ENCODE data around the gene ZNF20. TPM values are rescaled to one million over a fixed set of nuclear protein-coding genes. Genes with fewer than 3 reads are reported as not detected.
"Not testable (repeated sequence)": the region's sequence is repeated elsewhere in the genome, so short reads cannot be mapped to it uniquely, and the experiment has no call there.

Gene ZNF20
- total RNA-seq, 3 donors from 2014 or later: 1.0 to 2.5 (median 1.2) TPM

DNA sequence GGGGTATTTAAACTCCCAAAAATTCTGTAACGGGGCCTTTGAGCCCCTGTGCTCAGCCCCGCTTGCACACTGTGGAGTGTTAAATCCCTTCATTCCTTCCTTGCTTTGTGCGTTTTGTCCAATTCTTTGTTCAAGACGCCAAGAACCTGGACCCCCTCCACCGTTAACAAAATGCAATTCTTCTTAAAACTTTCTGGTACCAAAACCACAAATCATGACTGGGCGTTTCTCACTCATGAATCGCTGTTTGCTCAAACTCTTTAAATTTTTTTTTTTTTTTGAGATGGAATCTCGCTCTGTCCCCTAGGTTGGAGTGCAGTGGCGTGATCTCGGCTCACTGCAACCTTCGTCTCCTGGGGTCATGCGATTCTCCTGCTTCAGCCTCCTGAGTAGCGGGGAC, 881 bp downstream of the ZNF20 start:
- DNase-seq (no peak), ATAC-seq (no peak)
- Mint-ChIP-seq H3K9me3 (no peaks in the 10 kb centered on the region), H3K4me1 (ENCODE audit: low read depth) (peaks cover 34% of the 10 kb centered on the region), H3K27me3 (ENCODE audit: low read depth) (no peaks in the 10 kb centered on the region), H3K4me3 (peak overlapping the region; percentile 92), H3K36me3 (ENCODE audit: insufficient read depth) (peaks cover 20% of the 10 kb centered on the region)

DNA sequence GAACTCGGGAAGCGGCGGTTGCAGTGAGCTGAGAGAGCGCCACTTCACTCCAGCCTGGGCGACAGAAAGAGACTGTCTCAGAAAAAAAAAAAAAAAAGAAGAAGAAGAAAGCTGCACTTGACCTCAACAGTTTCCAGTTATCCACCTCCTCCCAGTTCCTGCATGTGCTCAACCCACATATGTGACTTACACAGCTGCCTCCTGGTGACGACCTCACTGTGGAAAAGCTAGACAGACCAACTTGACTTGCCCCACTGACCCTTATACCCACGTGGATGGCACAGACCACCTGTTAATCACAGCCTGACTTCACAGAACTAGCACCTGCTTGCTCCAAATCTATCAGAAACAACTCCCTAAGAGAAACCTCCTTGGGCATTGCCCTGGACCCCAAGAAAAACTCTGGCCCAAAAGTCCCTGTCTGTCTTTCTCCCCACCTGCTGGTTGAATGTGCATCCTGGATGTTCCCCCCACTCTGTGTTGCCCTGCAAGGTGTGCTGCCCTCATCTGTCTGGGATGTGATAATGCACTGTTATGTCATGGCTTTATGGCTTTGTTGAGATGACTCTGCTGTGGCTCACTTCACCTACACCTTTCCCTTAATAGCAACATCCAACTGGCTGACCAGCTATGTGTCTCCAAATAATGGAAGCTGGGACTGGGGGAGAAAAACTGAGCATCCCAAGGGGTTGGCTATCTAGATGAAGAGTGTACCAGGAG, 2.8 kb downstream of the ZNF20 start:
- no peak for ATAC-seq
- no peaks in the 10 kb centered on the region for H3K27me3 Mint-ChIP-seq (ENCODE audit: low read depth)
- H3K4me1 Mint-ChIP-seq (ENCODE audit: low read depth): peaks cover 34% of the 10 kb centered on the region
- H3K36me3 Mint-ChIP-seq (ENCODE audit: insufficient read depth): peaks cover 37% of the 10 kb centered on the region
- DNase-seq: no peak
- peak overlapping the region; percentile 2 for H3K4me3 Mint-ChIP-seq
- H3K9me3 Mint-ChIP-seq: peaks cover 13% of the 10 kb centered on the region

GRCh38 chr19:12133069-12133468, 7.1 kb downstream of the ZNF20 start:
- H3K9me3 Mint-ChIP-seq: peaks cover 22% of the 10 kb centered on the region
- H3K4me1 Mint-ChIP-seq (ENCODE audit: low read depth): peaks cover 9% of the 10 kb centered on the region
- H3K4me3 Mint-ChIP-seq: no peak overlapping the region
- H3K36me3 Mint-ChIP-seq (ENCODE audit: insufficient read depth): peaks cover 48% of the 10 kb centered on the region
- no peaks in the 10 kb centered on the region for H3K27me3 Mint-ChIP-seq (ENCODE audit: low read depth)
- DNase-seq: no peak
- no peak for ATAC-seq

DNA sequence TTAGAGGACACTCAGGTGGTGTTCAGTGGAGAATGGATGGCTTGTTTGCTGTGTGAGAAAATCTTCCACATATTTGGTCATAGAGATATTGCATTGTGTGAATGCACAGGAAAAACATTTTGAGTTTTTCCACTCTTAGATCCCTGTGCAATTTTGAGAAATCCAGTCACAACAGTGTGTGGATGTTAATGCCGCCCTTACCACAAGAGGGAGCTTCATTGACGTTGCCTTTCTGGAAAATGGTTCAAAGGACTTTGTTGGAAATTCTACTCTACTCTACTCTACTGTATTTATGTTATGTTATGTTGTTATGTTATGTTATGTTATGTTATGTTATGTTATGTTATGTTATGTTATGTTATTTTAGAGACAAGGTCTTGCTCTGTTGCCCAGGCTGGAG, 13.4 kb downstream of the ZNF20 start:
- Mint-ChIP-seq H3K9me3 (peaks cover 3% of the 10 kb centered on the region), H3K27me3 (ENCODE audit: low read depth) (no peaks in the 10 kb centered on the region), H3K36me3 (ENCODE audit: insufficient read depth) (peaks cover 4% of the 10 kb centered on the region), H3K4me1 (ENCODE audit: low read depth) (no peaks in the 10 kb centered on the region), H3K4me3 (no peak overlapping the region)
- ATAC-seq (no peak), DNase-seq (no peak)

GRCh38 chr19:12117201-12117970, 22.8 kb downstream of the ZNF20 start:
- Mint-ChIP-seq H3K4me1 (ENCODE audit: low read depth) (peaks cover 7% of the 10 kb centered on the region), H3K4me3 (no peak overlapping the region), H3K36me3 (ENCODE audit: insufficient read depth) (no peaks in the 10 kb centered on the region), H3K27me3 (ENCODE audit: low read depth) (no peaks in the 10 kb centered on the region), H3K9me3 (peaks cover 8% of the 10 kb centered on the region)
- DNase-seq (no peak), ATAC-seq (no peak)

GRCh38 chr19:12113121-12113520, 27.0 kb downstream of the ZNF20 start:
- H3K36me3 Mint-ChIP-seq (ENCODE audit: insufficient read depth): peaks cover 3% of the 10 kb centered on the region
- DNase-seq (no peak), ATAC-seq (no peak)
- H3K4me1 Mint-ChIP-seq (ENCODE audit: low read depth): peaks cover 12% of the 10 kb centered on the region
- H3K9me3 Mint-ChIP-seq: peaks cover 17% of the 10 kb centered on the region
- no peak overlapping the region for H3K4me3 Mint-ChIP-seq
- H3K27me3 Mint-ChIP-seq (ENCODE audit: low read depth): no peaks in the 10 kb centered on the region

GRCh38 chr19:12112701-12113100, 27.4 kb downstream of the ZNF20 start:
- Mint-ChIP-seq H3K4me1 (ENCODE audit: low read depth) (peaks cover 12% of the 10 kb centered on the region), H3K9me3 (peaks cover 17% of the 10 kb centered on the region), H3K27me3 (ENCODE audit: low read depth) (no peaks in the 10 kb centered on the region), H3K36me3 (ENCODE audit: insufficient read depth) (peaks cover 3% of the 10 kb centered on the region), H3K4me3 (no peak overlapping the region)
- DNase-seq (no peak), ATAC-seq (peak; percentile 94 to 96)

DNA sequence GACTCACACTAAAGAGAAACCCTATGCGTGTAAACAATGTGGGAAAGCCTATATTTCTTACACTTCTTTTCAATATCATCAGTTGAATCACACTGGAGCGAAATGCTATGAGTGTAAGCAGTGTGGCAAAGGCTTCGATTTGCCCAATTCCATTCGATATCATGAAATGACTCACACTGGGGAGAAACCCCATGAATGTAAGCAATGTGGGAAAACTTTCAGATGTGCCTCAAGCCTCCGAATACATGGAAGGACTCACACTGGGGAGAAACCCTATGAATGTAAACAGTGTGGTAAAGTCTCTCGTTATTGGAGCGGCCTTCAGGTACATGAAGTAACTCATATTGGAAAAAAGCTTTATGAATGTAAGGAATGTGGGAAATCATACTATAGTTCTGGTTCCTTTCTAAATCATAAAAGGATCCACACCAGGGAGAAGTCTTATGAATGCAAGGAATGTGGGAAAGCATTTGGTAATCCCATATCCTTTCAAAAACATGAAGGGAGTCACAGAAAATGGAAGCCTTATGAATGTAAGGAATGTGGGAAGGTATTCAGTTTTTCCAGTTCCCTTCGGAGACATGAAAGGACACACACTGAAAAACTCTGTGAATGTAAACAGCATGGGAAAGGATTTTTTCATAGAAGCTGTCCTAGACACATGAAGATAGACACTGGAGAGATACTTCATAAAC, 28.1 kb downstream of the ZNF20 start:
- DNase-seq (no peak), ATAC-seq (no peak)
- no peaks in the 10 kb centered on the region for H3K27me3 Mint-ChIP-seq (ENCODE audit: low read depth)
- peaks cover 3% of the 10 kb centered on the region for H3K36me3 Mint-ChIP-seq (ENCODE audit: insufficient read depth)
- H3K4me1 Mint-ChIP-seq (ENCODE audit: low read depth): peaks cover 12% of the 10 kb centered on the region
- H3K9me3 Mint-ChIP-seq: peaks cover 17% of the 10 kb centered on the region
- H3K4me3 Mint-ChIP-seq: no peak overlapping the region

- Mint-ChIP-seq H3K27me3 (ENCODE audit: low read depth) (no peaks in the 10 kb centered on the region), H3K4me3 (no peak overlapping the region), H3K4me1 (ENCODE audit: low read depth) (peaks cover 12% of the 10 kb centered on the region), H3K9me3 (peaks cover 17% of the 10 kb centered on the region), H3K36me3 (ENCODE audit: insufficient read depth) (peaks cover 3% of the 10 kb centered on the region)
- no peak for ATAC-seq
- no peak for DNase-seq
These were observed 29.0 kb downstream of the ZNF20 start for GRCh38 chr19:12111176-12111575.

DNA sequence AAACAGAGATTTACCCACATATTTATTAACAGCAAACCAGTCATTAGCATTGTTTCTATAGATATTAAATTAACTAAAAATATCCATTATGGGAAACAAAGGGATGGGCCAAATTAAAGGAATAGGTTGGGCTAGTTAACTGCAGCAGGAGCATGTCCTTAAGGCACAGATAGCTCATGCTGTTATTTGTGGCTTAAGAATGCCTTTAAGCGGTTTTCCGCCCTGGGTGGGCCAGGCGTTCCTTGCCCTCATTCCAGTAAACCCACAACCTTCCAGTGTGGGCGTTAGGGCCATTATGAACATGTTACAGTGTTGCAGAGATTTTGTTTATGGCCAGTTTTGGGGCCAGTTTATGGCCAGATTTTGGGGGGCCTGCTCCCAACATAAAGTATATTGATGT, 36.2 kb downstream of the ZNF20 start:
- DNase-seq; H3K27me3 Mint-ChIP-seq (ENCODE audit: low read depth); H3K4me3 Mint-ChIP-seq; H3K9me3 Mint-ChIP-seq; H3K4me1 Mint-ChIP-seq (ENCODE audit: low read depth); H3K36me3 Mint-ChIP-seq (ENCODE audit: insufficient read depth); ATAC-seq: not testable (repeated sequence)

GRCh38 chr19:12098040-12098439, 42.1 kb downstream of the ZNF20 start:
- H3K9me3 Mint-ChIP-seq: peaks cover 4% of the 10 kb centered on the region
- ATAC-seq: no peak
- no peak for DNase-seq
- peaks cover 2% of the 10 kb centered on the region for H3K4me1 Mint-ChIP-seq (ENCODE audit: low read depth)
- H3K4me3 Mint-ChIP-seq: no peak overlapping the region
- peaks cover 3% of the 10 kb centered on the region for H3K36me3 Mint-ChIP-seq (ENCODE audit: insufficient read depth)
- H3K27me3 Mint-ChIP-seq (ENCODE audit: low read depth): peaks cover 9% of the 10 kb centered on the region

GRCh38 chr19:12095111-12095790, 44.9 kb downstream of the ZNF20 start:
- peaks cover 9% of the 10 kb centered on the region for H3K27me3 Mint-ChIP-seq (ENCODE audit: low read depth)
- no peak for ATAC-seq
- peaks cover 3% of the 10 kb centered on the region for H3K36me3 Mint-ChIP-seq (ENCODE audit: insufficient read depth)
- peaks cover 4% of the 10 kb centered on the region for H3K9me3 Mint-ChIP-seq
- H3K4me1 Mint-ChIP-seq (ENCODE audit: low read depth): peaks cover 6% of the 10 kb centered on the region
- H3K4me3 Mint-ChIP-seq: no peak overlapping the region
- no peak for DNase-seq

- peaks cover 3% of the 10 kb centered on the region for H3K36me3 Mint-ChIP-seq (ENCODE audit: insufficient read depth)
- H3K4me1 Mint-ChIP-seq (ENCODE audit: low read depth): peaks cover 6% of the 10 kb centered on the region
- peaks cover 4% of the 10 kb centered on the region for H3K9me3 Mint-ChIP-seq
- no peak for ATAC-seq
- H3K27me3 Mint-ChIP-seq (ENCODE audit: low read depth): peaks cover 9% of the 10 kb centered on the region
- no peak for DNase-seq
- H3K4me3 Mint-ChIP-seq: peak overlapping the region; percentile 78
These were observed 46.4 kb downstream of the ZNF20 start for GRCh38 chr19:12093777-12094176.

DNA sequence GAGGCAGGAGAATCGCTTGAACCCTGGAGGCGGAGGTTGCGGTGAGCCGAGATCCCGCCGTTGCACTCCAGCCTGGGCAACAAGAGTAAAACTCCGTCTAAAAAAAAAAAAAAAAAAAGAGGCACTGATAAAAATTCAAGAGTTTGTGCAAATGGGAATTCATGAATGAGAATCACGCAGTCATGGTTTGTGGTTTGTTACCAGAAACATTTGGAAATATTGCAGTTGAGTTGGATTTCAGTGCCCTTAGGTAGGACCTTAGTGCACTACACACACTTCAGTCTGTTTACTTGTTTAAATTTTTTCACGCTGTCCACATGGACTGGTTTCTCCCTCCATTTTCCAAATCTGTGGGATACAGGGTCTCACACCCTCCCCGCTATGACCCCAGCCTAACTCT, 47.2 kb downstream of the ZNF20 start:
- H3K4me1 Mint-ChIP-seq (ENCODE audit: low read depth): peaks cover 6% of the 10 kb centered on the region
- H3K9me3 Mint-ChIP-seq: peaks cover 1% of the 10 kb centered on the region
- peaks cover 9% of the 10 kb centered on the region for H3K27me3 Mint-ChIP-seq (ENCODE audit: low read depth)
- peak overlapping the region; percentile 78 for H3K4me3 Mint-ChIP-seq
- peaks cover under 1% of the 10 kb centered on the region for H3K36me3 Mint-ChIP-seq (ENCODE audit: insufficient read depth)
- DNase-seq: no peak
- no peak for ATAC-seq
